ENCODE data around the gene LAMC1.

LAMC1 gene

GRCh38 chr1:183152180-183152579 lies 129.0 kb downstream of the LAMC1 start:
- DNase-seq = no peak

GRCh38 chr1:183155939-183156338 lies 132.7 kb downstream of the LAMC1 start:
- DNase-seq = peak; percentile 12

DNA sequence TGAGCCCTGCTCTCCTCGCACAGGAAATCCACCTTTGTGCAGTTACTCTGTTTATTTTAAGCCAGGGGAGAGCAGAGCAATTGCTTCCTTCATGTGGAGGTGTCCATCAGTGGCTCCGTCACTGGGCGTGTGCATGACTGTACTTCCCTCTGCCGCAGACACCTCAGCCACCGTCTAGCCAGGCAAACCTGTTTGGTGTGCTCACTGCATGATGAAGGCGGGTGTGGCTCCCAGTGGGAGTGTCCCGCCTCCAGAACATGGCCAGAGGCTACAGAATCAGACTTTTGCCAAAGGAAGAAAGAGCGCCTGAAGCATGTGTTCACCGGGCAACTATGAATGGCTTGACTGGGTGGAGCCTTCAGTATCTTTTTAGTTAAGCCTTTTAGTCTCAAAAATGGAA lies 136.7 kb downstream of the LAMC1 start:
- no peak for DNase-seq

- DNase-seq = no peak
Measured at GRCh38 chr1:183161391-183161790, 138.2 kb downstream of the LAMC1 start.

DNA sequence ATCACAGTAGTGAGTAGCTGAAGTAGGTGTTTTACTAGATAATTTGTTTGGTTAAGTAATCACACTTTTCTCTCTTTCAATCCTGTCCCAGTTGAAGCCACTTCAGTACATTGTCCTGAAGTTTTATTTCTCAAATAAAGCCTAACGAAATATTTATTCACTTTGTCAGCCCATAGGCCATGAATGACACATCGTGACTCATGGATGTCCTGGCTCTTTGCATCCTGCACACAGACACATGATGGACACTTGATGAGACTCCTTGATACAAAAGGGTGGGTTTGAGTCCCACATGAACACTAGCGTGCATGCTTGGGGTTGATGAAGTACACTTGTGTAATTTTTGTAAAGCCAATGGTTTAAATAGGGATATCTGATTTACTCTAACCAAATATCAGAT lies 140.1 kb downstream of the LAMC1 start:
- peak; percentile 94 for DNase-seq

GRCh38 chr1:183164340-183164739 lies 141.1 kb downstream of the LAMC1 start:
- DNase-seq = peak; percentile 77

DNA sequence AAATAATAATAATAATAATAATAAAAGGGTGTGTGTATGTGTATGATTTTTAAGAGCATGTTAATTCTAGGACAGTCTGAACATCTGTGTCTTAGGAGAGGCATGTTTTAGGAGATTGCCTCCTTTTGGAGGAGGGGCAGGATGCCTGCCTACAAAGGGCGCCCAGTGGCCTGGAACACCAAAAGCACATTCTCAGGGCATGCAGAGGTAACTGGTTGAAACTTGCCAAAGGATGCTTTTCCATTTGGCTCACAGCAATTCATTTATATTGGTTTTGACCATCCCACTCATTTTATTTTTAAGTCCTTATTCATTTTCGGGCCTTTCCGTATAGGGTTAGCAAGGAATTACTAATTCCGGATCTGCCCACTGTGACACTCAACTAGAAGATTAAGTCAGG lies 141.7 kb downstream of the LAMC1 start:
- no peak for DNase-seq

DNA sequence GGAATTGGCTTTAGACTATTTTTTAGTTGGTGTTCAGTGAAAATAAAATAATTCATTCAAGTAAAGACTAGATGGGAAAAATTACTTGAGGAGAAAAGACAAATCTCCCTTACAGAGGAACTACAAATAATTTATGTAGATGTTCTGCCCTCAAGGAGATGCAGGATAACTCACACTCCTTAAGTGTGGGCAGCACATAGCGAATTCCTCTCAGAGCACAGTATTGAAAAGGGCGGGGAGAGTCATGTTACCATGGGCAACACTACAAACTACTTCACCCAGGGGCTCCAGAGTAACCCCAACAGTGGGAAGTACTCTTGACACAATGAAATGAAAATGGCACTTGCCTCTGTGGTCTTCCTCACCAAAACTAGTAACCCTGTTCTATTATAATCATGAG lies 142.2 kb downstream of the LAMC1 start:
- no peak for DNase-seq

DNA sequence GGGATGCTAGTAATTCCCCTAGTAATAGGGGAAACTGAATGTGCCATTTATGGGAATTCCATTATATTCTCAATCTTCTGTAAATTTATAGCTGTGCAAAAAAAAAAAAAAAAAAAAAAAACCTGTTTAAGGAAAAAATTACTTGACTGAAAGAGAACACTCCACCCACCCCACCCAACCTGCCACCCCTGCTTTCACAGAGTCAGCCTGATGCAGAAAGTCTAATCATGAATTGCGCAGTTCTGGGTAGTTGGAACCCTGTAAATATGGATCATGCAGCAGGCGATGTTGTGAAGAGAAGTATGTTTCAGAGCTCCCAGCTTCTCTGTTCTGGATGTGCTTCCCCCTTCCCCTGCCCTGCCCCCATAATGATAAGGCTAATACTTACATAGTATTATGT lies 143.2 kb downstream of the LAMC1 start:
- DNase-seq = no peak

DNA sequence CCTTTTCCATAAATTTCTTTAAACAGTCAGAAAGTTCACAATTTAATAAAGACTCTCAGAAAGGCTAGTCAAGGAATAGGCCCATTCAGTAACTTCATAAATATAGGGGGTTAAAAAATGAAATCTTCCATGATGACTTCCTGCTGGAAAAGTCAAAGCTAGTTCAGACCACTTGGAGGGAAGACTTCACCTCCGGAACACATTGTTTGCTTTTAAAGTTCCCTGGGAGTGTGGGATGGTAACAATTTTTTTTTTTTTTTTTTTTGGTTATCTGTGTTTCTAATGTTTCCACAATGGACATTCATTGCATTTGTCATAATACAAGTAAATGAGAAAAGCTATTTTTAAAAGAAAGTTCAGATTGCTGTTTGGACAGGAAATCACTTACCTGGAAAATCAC lies 144.5 kb downstream of the LAMC1 start:
- DNase-seq = no peak

GRCh38 chr1:183168308-183168707 lies 145.1 kb downstream of the LAMC1 start:
- no peak for DNase-seq

- no peak for DNase-seq
Measured at GRCh38 chr1:183173828-183174227, 150.6 kb downstream of the LAMC1 start.

GRCh38 chr1:183175631-183176030 lies 152.4 kb downstream of the LAMC1 start:
- DNase-seq = no peak

DNA sequence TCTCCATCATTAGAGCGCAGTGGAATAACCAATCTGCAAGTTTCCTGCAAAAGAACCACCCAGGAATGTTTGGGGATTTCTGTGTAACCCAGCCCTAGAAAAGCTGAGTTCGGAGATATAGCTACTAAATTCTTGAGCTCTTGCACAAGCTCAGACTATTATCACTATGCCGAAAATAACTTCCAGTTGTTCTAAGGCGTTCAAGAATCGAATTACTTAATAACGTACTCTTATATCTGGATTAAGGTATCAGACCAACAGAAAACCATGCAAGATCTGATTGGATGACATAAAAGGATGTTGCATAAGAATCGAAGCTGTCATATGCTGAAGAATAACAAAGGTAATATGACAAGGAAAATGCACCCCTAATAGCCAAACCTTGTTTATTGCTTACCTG lies 155.3 kb downstream of the LAMC1 start:
- DNase-seq = peak; percentile 20

- no peak for DNase-seq
Measured at GRCh38 chr1:183179033-183179432, 155.8 kb downstream of the LAMC1 start.

GRCh38 chr1:183180218-183180617 lies 157.0 kb downstream of the LAMC1 start:
- peak; percentile 97 for DNase-seq

DNA sequence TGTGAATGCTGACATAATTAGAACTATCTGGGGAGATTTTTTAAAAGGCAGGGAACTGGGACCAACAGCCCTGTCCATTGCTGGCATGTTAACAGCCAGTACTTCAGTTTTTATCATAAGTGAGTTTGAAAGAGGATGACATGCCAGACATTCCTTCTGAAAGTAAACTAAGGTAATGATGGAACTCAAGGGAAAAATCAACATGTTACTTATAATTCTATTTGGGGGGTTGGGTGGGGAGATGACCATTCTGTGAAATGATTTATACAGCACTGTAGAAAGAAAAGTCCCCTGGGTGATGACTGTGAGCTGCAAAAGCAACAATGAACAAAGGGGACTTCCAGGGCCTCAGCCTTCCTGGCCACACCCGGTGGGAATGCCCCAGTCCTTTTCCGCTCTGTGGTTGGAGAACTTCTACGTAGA lies 157.4 kb downstream of the LAMC1 start:
- DNase-seq = peak; percentile 92

GRCh38 chr1:183185941-183186490 lies 162.8 kb downstream of the LAMC1 start, which contains the start of gene LAMC2:
Gene LAMC2 (plus strand): TSS chr1:183186264. CDS start chr1:183186353, 89 bp downstream.
- DNase-seq = no peak

DNA sequence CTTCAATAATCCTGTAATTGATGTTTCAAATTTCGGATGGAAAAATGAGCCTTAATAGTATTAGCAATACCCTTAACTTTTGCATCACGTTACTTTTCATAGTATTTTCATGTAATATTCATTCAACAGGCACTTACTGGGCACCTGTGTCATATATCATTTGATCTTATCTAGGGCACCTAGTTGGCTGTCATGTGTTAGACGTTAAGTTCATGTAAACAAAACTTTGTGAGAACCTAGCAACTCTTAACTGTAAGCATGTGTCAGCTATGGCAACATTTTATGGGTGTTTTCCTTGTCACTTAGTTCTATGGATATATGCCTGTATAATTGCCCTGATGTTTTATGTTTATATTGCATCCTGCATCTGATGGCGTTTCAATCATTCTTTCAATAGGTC lies 163.6 kb downstream of the LAMC1 start:
- DNase-seq = no peak

GRCh38 chr1:183188240-183188639 lies 165.0 kb downstream of the LAMC1 start:
- DNase-seq = no peak

GRCh38 chr1:183191833-183192232 lies 168.6 kb downstream of the LAMC1 start:
- peak; percentile 95 for DNase-seq

DNA sequence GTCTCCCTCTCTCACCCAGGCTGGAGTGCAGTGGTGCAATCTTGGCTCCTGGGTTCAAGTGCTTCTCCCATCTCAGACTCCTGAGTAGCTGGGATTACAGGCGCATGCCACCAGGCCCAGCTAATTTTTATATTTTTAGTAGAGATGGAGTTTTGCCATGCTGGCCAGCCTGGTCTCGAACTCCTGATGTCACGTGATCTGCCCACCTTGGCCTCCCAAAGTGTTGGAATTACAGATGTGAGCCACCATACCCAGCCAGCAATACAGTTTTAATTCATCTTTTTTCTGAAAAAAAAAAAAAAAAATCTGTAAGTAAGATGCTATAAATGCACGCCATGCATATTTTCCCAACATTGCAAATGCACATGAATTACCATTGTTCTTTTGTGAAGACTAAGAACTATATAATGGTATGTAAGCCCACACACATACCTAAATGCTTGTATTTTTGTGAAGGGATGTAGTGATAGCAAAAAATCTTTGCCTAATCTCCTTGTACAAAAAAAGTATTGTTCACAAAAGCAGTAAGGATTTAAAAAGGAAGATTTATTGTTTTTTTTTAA lies 170.8 kb downstream of the LAMC1 start:
- DNase-seq = peak; percentile 32

GRCh38 chr1:183194527-183195141 lies 171.4 kb downstream of the LAMC1 start:
- peak; percentile 32 for DNase-seq

DNA sequence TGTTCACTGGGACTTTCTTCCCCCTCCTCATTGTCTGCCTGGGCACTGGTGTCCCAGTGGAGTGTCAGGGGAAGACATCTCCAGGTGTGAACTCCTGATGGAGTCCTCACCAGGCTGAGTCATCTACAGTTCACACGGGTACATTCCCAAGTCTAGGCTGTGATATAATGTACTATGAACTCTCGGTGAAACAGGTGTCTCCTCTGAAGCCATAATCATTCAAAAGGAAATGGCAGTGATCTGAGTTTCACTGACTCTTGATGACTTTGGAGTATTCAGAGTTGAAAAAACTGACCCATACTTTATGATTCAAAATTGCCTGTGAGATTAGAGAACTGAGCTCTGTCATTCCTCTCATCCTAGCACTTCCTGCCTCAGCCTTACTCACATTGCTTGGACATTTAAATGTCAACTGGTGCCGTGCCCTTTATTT lies 171.9 kb downstream of the LAMC1 start:
- DNase-seq = peak; percentile 20
